Mucosa of descending colon (tissue), 3 donors: ENCODE measurements around the gene KIF3A. TPM values are rescaled to one million over a fixed set of nuclear protein-coding genes. Genes with fewer than 3 reads are reported as not detected.

Experiments used
- ATAC-seq: fragments of 200-7000 bp; cut with Tn5 transposase; one replicate; pipeline ENCODE4 v1.9.1; 2020; ENCODE audit warnings: mild to moderate bottlenecking, moderate library complexity
- DNase-seq, 3 donors: peaks; one replicate each; pipeline ENCODE4 v3.0.0-alpha.2; 2020
- H3K36me3 ChIP-seq: fragments of 200-600 bp; one replicate; pipeline ENCODE4 v1.8.0; 2021; ENCODE audit warnings: low read depth, mild to moderate bottlenecking
- H3K4me1 ChIP-seq: fragments of 200-600 bp; one replicate; pipeline ENCODE4 v1.8.0; 2021; ENCODE audit warnings: low read depth, mild to moderate bottlenecking
- H3K4me3 ChIP-seq: fragments of 200-600 bp; one replicate; pipeline ENCODE4 v1.8.0; 2021; ENCODE audit warnings: mild to moderate bottlenecking
- H3K9me3 ChIP-seq: fragments of 200-600 bp; one replicate; pipeline ENCODE4 v1.8.0; 2021; ENCODE audit warnings: mild to moderate bottlenecking
- CTCF ChIP-seq: fragments of 200-600 bp; IDR thresholded peaks from one replicate; pipeline ENCODE4 v1.8.0; 2022; ENCODE audit warnings: antibody characterized with exemption, mild to moderate bottlenecking
- intact Hi-C, 2 donors: fragments of 100-400 bp; cut with DNase I in 1 of 2; cut with micrococcal nuclease in 1 of 2; formaldehyde crosslinking; loops; one replicate each; pipeline versions ENCODE4 v1.11.0 to v1.11.1; 2022; cut with DNase I, micrococcal nuclease
- total RNA-seq, 3 donors: library from RNA; stranded (reverse); fragmentation: NEBNext Ultra II Directional in 2 of 3; extraction: Animal tissue kit (Norgen Biotek cat#: 25700) in 2 of 3; gene quantifications; one replicate each; pipeline versions ENCODE4 v1.2.1 to v1.2.4, GENCODE V29; 2021 to 2023
- donor health status: DM: no; HTN: no; CAD: no; lungs with moderate emphysema.
- donor health status: DM: no; HTN: no; CAD: no.
- donor health status: DM: no; HTN: yes; CAD: no.

The KIF3A gene
- total RNA-seq, 3 donors from 2014 or later, result 3.2 to 11.0 (median 3.8) TPM

- intact Hi-C loops, result no loop called here
- H3K36me3 ChIP-seq, result no peaks in the 10 kb centered on the region
- TF ChIP-seq CTCF, result no peak
- ATAC-seq (no peak), DNase-seq (no peak)
- no peak overlapping the region for H3K4me3 ChIP-seq
- H3K9me3 ChIP-seq, result no peaks in the 10 kb centered on the region
- no peaks in the 10 kb centered on the region for H3K4me1 ChIP-seq
These were observed 19.2 kb upstream of the KIF3A start for GRCh38 chr5:132756542-132756941.

- Histone ChIP-seq H3K4me1 (no peaks in the 10 kb centered on the region), H3K36me3 (no peaks in the 10 kb centered on the region), H3K9me3 (no peaks in the 10 kb centered on the region), H3K4me3 (no peak overlapping the region)
- intact Hi-C loops, result no loop called here
- TF ChIP-seq CTCF, result no peak
- DNase-seq (no peak), ATAC-seq (no peak)
These were observed 17.6 kb upstream of the KIF3A start for GRCh38 chr5:132754947-132755346.

GRCh38 chr5:132754111-132754510 lies 16.8 kb upstream of the KIF3A start:
- ATAC-seq, result no peak
- Histone ChIP-seq H3K4me1 (no peaks in the 10 kb centered on the region), H3K4me3 (no peak overlapping the region), H3K9me3 (no peaks in the 10 kb centered on the region), H3K36me3 (no peaks in the 10 kb centered on the region)
- no peak for TF ChIP-seq CTCF
- no peak for DNase-seq
- intact Hi-C loops, result no loop called here

GRCh38 chr5:132753135-132753987 lies 16.0 kb upstream of the KIF3A start:
- no peaks in the 10 kb centered on the region for H3K4me1 ChIP-seq
- peak in 1 of 3 donors; percentile 20 for DNase-seq
- no peaks in the 10 kb centered on the region for H3K9me3 ChIP-seq
- H3K4me3 ChIP-seq, result no peak overlapping the region
- H3K36me3 ChIP-seq, result no peaks in the 10 kb centered on the region
- peak; percentile 50 for ATAC-seq
- TF ChIP-seq CTCF, result no peak
- intact Hi-C loops, result no loop called here

GRCh38 chr5:132752581-132753125 lies 15.3 kb upstream of the KIF3A start:
- Histone ChIP-seq H3K9me3 (no peaks in the 10 kb centered on the region), H3K4me1 (no peaks in the 10 kb centered on the region), H3K4me3 (no peak overlapping the region), H3K36me3 (no peaks in the 10 kb centered on the region)
- TF ChIP-seq CTCF, result no peak
- DNase-seq (no peak), ATAC-seq (no peak)
- intact Hi-C loops, result no loop called here
